OCI-LY7 (cell line): ENCODE results near the gene CBFA2T2. TPM values are rescaled to one million over a fixed set of nuclear protein-coding genes. Genes with fewer than 3 reads are reported as not detected.
A peak's percentile ranks its signal among the peaks of the same experiment; 100 is the strongest.

Source experiments
- BruUV-seq: library from RNA; stranded (reverse); fragments of 400-500 nt; replicated peaks from 2 replicates; lab custom pipeline; 2021; lab: Mats Ljungman, UMichigan
- CTCF ChIA-PET: fragments of 300-600 bp; sonication (Branson Sonifier 250); formaldehyde crosslinking; loops from one replicate; lab custom pipeline; 2022; ENCODE audit warnings: antibody characterized with exemption; ENCODE audit not compliant: unreplicated experiment; lab: Charles Lee
- POLR2A ChIA-PET: fragments of 300-600 bp; sonication (Branson Sonifier 250); formaldehyde crosslinking; loops from one replicate; lab custom pipeline; 2022; ENCODE audit warnings: antibody characterized with exemption; lab: Charles Lee
- DNase-seq: peaks from one replicate; pipeline ENCODE4 v3.0.0-alpha.2; 2015; ENCODE audit warnings: low spot score
- H2AFZ ChIP-seq: fragments of 200-600 bp; sonication (generic), shearing (Covaris generic); 2 replicates; pipeline ENCODE4 v1.6.1; 2014; ENCODE audit warnings: mild to moderate bottlenecking, antibody characterized with exemption, low read length, moderate library complexity
- H3K27ac ChIP-seq: fragments of 200-600 bp; sonication (generic); 2 replicates; pipeline ENCODE4 v1.5.1; 2014; ENCODE audit warnings: mixed run types, low read depth, mild to moderate bottlenecking, moderate library complexity, low read length, inconsistent platforms; ENCODE audit not compliant: poor library complexity, severe bottlenecking
- H3K36me3 ChIP-seq: fragments of 200-600 bp; sonication (generic); 2 replicates; pipeline ENCODE4 v1.6.1; 2014; ENCODE audit warnings: mild to moderate bottlenecking, antibody characterized with exemption, low read length, moderate library complexity, mixed read lengths; ENCODE audit not compliant: insufficient read depth
- H3K4me1 ChIP-seq: fragments of 200-600 bp; sonication (generic); 2 replicates; pipeline ENCODE4 v1.5.1; 2014; ENCODE audit warnings: mild to moderate bottlenecking, low read length; ENCODE audit not compliant: insufficient read depth, poor library complexity, severe bottlenecking
- H3K4me2 ChIP-seq: fragments of 200-600 bp; sonication (generic); 2 replicates; pipeline ENCODE4 v1.6.1; 2014; ENCODE audit warnings: mild to moderate bottlenecking, low read length
- H3K4me3 ChIP-seq: fragments of 200-600 bp; sonication (generic); 2 replicates; pipeline ENCODE4 v1.5.1; 2014; ENCODE audit warnings: mild to moderate bottlenecking, low read depth, low read length; ENCODE audit not compliant: poor library complexity, severe bottlenecking
- H3K79me2 ChIP-seq: fragments of 200-600 bp; sonication (generic); 2 replicates; pipeline ENCODE4 v1.6.1; 2016; ENCODE audit warnings: low read depth, mild to moderate bottlenecking, low read length, moderate library complexity, mixed read lengths; ENCODE audit not compliant: insufficient read depth
- H3K9me2 ChIP-seq: fragments of 200-600 bp; sonication (generic); 2 replicates; pipeline ENCODE4 v1.6.1; 2016; ENCODE audit warnings: mild to moderate bottlenecking, low read length, mixed read lengths; ENCODE audit not compliant: insufficient read depth
- H3K9me3 ChIP-seq: fragments of 200-600 bp; sonication (generic); 2 replicates; pipeline ENCODE4 v1.6.1; 2014; ENCODE audit warnings: mild to moderate bottlenecking, mixed run types, low read length, mixed read lengths
- H4K20me1 ChIP-seq: fragments of 200-600 bp; sonication (generic); 2 replicates; pipeline ENCODE4 v1.6.1; 2014; ENCODE audit warnings: mild to moderate bottlenecking, antibody characterized with exemption, low read length, moderate library complexity, mixed read lengths; ENCODE audit not compliant: insufficient read depth
- CTCF ChIP-seq: fragments of 200-600 bp; sonication (generic); conservative IDR thresholded peaks from 2 replicates; pipeline ENCODE4 v1.5.1; 2014; ENCODE audit warnings: mild to moderate bottlenecking, antibody characterized with exemption, low read length, moderate library complexity, mixed read lengths
- EZH2phosphoT487 ChIP-seq: fragments of 200-600 bp; sonication (generic); IDR thresholded peaks from 2 replicates; pipeline ENCODE4 v1.6.1; 2018; ENCODE audit warnings: low read depth, borderline replicate concordance, mild to moderate bottlenecking, mixed run types, antibody characterized with exemption, low read length, moderate library complexity, mixed read lengths
- intact Hi-C: fragments of 100-400 bp; cut with micrococcal nuclease; formaldehyde crosslinking; loops from one replicate; pipeline ENCODE4 v1.10.0; 2022; ENCODE audit not compliant: unreplicated experiment
- total RNA-seq, 2 experiments: library from RNA; depleted of rRNA in 1 of 2; stranded (reverse); fragments of >200 nt in 1 of 2; shearing (Covaris generic) in 1 of 2; gene quantifications; 2 replicates each; pipeline ENCODE4 v1.2.3, GENCODE V29; 2014 to 2022

Gene CBFA2T2
- total RNA-seq, 2 experiments from 2014 or later = 20.7 to 32.9 TPM

DNA sequence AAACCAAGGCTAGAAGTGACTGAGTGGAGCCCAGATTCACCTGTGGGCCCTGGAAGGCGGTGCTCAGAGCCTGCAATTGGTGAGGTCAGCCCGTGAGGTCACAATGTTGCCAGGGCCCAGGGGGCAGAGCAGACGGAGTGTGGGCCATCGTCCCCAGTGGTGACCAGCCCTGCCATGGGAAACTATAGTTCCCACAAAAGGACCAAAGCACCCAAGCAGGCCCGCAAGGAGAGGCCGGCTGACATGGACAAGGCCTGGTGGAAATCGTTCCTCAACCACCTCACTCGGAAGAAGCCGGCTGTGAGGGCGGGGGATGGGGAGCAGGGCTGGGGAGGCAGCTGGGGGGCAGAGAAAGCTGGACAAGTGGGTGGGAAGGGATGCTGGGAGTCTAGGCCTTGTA is 172.3 kb downstream of the CBFA2T2 start, which contains the start of gene C20orf144:
Gene C20orf144, plus strand, starts transcription at position 156 of the 400 bp plus-strand sequence. Its CDS starts 19 bp downstream, at position 175.
- Histone ChIP-seq H3K4me2 (peak within 1 kb of the TSS; percentile 85), H3K79me2 (no peaks in the 10 kb centered on the region), H3K9me3 (no peaks in the 10 kb centered on the region), H3K9me2 (no peaks in the 10 kb centered on the region), H2AFZ (peak within 1 kb of the TSS; percentile 65; the same call in 1 of the 2 replicates), H3K36me3 (peaks cover 19% of the 10 kb centered on the region; the same call in 1 of the 2 replicates), H3K4me1 (peaks cover 31% of the 10 kb centered on the region), H3K4me3 (peak within 1 kb of the TSS; percentile 72), H3K27ac (peak within 1 kb of the TSS; percentile 66), H4K20me1 (no peaks in the 10 kb centered on the region)
- TF ChIP-seq CTCF (no peak), EZH2phosphoT487 (no peak)
- POLR2A ChIA-PET = interaction anchor here (1.4 kb wide), 1 partner anchor 172 kb away, joined by 3 read pairs; the partner anchor contains the start of gene CBFA2T2
- no TSS peak for BruUV-seq
- intact Hi-C loops = no loop called here
- DNase-seq = no peak
- CTCF ChIA-PET = no interaction called here

DNA sequence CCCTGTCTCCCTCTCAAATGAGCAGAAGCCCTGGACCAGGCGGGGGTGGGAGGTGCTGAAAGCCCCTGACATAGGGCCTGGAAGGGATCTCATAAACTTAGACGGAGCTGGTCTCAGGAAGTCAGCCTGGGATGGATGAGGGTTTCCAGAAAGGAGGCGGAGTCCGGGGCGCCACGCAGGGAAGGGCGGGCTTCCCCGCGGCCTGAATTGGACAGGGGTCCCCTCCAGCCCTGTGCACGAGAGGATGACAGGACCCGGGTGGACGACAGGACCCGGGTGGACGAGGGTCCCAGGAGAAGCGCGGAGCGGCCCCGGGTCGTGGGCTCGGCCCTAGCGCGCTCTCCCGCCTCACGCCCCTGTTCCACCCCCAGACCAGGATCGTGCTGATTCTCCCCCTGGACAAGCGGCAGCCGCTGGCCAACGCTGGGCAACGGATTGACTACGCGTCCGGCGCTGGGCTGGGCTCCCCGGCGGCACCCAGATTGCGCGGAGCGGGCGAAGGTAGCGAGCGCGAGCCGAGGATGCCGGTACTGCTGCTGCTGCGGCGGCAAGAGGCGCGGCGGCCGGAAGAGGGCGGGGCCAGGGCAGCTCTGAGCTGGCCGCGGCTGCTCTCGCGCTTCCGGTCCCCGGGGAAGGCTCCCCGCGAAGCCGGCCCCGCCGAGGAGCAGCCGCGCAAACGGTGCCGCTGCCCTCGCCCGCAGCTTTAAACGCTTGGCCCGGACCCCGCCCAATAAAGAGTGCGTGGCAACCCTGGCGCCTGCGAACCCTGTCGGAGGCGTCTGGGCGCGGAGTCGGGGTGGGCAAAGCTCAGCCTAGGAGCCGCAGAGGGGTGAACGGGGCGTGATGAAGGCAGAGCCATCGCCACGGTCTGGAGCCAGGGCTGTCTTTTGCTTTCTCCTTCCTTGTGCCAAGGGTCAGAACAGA is 173.5 kb downstream of the CBFA2T2 start:
- TF ChIP-seq CTCF = no peak
- no peak for TF ChIP-seq EZH2phosphoT487
- no TSS peak for BruUV-seq
- Histone ChIP-seq H3K9me3 (no peaks in the 10 kb centered on the region), H3K4me2 (peak overlapping the region; percentile 85), H3K9me2 (no peaks in the 10 kb centered on the region), H3K36me3 (peaks cover 11% of the 10 kb centered on the region; the same call in 1 of the 2 replicates), H4K20me1 (0 out of 2 replicates have a peak, but pooled peaks cover 3% of the 10 kb centered on the region), H3K27ac (peak overlapping the region; percentile 66), H3K4me3 (peak overlapping the region; percentile 72), H3K79me2 (peaks cover 4% of the 10 kb centered on the region; the same call in 1 of the 2 replicates), H2AFZ (peak overlapping the region; percentile 65), H3K4me1 (peaks cover 42% of the 10 kb centered on the region)
- ChIA-PET POLR2A (interaction anchor here (0.6 to 2.1 kb wide), 9 partner anchors 16 to 375 kb away, joined by 3 to 6 read pairs (median 3); partner anchors contain the start of genes CBFA2T2 and E2F1), CTCF (no interaction called here)
- intact Hi-C loops = no loop called here
- peak; percentile 91 for DNase-seq
